GM13976 (cell line): ENCODE results near the gene SLC22A7.
A peak's percentile ranks its signal among the peaks of the same experiment; 100 is the strongest.

Source experiments
- DNase-seq: peaks from one replicate; pipeline ENCODE4 v3.0.0; 2012; ENCODE audit warnings: low spot score
- in situ Hi-C: fragments of 300-500 bp; cut with MboI; formaldehyde crosslinking; loops from one replicate; pipeline ENCODE4 v1.12.0; 2022; ENCODE audit warnings: low sequenced_read_pairs, mixed read lengths, inconsistent platforms; ENCODE audit not compliant: unreplicated experiment
- TF ChIP-seq, protein P1 (sequence below): IDR thresholded peaks from 2 replicates; pipeline ENCODE4 v1.5.1; 2012; ENCODE audit warnings: borderline replicate concordance, mild to moderate bottlenecking; ENCODE audit not compliant: insufficient read depth; ENCODE audit errors: extremely low read depth, missing control alignments, control extremely low read depth

SLC22A7 gene, protein sequence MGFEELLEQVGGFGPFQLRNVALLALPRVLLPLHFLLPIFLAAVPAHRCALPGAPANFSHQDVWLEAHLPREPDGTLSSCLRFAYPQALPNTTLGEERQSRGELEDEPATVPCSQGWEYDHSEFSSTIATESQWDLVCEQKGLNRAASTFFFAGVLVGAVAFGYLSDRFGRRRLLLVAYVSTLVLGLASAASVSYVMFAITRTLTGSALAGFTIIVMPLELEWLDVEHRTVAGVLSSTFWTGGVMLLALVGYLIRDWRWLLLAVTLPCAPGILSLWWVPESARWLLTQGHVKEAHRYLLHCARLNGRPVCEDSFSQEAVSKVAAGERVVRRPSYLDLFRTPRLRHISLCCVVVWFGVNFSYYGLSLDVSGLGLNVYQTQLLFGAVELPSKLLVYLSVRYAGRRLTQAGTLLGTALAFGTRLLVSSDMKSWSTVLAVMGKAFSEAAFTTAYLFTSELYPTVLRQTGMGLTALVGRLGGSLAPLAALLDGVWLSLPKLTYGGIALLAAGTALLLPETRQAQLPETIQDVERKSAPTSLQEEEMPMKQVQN

DNA sequence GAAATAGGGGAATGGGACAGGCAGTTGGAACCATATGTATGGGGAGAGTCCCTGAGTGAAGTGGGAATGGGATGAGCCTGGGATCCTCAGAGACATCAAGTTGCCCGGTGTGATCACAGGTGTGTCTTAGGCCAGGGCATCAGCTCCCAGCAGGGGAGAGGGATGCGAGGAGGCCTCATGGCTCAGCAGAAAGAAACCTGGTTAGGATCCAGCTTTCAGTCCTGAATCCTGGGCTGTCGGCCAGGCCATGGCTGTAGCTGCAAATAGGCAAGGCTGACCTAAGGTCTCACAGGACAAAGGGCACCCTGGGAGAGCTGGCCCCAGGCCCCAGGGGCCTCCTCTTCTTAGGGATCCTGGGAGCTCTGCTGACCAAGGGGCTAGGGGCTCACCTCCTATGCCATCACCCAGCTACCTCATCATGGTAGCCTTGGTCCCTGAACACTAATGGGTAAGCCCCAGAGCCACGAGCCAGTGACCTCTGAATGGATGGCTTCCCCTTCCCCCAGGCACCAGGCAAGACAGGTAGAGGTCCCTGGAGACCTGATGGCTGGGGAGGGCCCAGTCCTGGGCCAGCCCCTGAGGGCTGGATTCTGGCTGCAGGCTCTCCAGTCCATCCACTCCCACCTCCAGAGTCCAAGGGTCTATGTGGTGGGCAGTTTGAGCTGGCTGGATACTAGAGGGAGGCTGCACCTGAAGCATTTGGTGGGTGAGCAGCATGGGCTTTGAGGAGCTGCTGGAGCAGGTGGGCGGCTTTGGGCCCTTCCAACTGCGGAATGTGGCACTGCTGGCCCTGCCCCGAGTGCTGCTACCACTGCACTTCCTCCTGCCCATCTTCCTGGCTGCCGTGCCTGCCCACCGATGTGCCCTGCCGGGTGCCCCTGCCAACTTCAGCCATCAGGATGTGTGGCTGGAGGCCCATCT, at the start of gene SLC22A7:
SLC22A7 (plus strand) TSS at position 617 of the 921 bp plus-strand sequence; CDS start at position 716, 99 bp downstream.
- in situ Hi-C loops, result no loop called here
- TF ChIP-seq, protein P1, sequence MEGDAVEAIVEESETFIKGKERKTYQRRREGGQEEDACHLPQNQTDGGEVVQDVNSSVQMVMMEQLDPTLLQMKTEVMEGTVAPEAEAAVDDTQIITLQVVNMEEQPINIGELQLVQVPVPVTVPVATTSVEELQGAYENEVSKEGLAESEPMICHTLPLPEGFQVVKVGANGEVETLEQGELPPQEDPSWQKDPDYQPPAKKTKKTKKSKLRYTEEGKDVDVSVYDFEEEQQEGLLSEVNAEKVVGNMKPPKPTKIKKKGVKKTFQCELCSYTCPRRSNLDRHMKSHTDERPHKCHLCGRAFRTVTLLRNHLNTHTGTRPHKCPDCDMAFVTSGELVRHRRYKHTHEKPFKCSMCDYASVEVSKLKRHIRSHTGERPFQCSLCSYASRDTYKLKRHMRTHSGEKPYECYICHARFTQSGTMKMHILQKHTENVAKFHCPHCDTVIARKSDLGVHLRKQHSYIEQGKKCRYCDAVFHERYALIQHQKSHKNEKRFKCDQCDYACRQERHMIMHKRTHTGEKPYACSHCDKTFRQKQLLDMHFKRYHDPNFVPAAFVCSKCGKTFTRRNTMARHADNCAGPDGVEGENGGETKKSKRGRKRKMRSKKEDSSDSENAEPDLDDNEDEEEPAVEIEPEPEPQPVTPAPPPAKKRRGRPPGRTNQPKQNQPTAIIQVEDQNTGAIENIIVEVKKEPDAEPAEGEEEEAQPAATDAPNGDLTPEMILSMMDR, result no peak
- DNase-seq, result peak; percentile 35

DNA sequence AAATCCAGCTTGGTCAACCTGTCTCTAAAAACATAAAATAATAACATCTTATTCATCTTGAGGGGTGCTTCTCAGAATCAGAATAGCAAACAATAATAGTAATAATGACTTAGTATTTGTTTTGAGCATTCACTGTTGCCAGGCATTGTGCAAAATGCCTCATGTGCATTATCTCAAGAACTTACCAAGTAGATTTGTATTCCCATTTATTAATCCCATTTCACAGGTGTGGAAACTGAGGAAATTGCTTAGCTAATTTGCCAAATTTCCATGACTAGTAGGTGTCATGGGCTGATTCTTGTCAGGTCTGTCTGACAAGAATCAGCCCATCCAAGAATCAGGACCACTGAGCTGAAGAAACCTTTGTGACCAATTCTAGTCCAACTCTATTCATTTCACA, 49.3 kb upstream of the SLC22A7 start:
- no peak for DNase-seq
- TF ChIP-seq, protein P1, result no peak
- in situ Hi-C loops, result no loop called here

DNA sequence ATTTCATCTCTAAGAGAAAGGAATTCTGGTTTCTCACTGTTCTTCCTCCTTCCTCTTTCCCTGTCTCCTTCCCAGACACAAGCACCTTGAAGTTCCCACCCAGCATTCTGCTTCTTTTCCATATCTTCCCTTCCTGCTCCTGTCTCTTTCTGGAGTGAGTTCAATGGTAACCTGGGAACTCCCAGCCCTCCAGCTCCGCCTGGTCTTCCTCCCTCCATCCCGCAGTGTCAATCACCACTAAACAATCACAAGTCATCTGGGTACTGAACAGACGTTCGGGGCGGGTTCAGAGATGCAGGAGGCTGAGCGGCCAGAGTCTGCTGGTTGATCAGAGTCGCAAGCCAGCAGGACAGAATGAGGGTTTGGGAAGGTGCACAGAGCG, 47.1 kb upstream of the SLC22A7 start:
- TF ChIP-seq, protein P1, result no peak
- in situ Hi-C loops, result loop anchor here (25.0 kb wide), 1 partner anchor 236 kb away; the partner anchor contains the start of gene TJAP1
- peak; percentile 70 for DNase-seq

DNA sequence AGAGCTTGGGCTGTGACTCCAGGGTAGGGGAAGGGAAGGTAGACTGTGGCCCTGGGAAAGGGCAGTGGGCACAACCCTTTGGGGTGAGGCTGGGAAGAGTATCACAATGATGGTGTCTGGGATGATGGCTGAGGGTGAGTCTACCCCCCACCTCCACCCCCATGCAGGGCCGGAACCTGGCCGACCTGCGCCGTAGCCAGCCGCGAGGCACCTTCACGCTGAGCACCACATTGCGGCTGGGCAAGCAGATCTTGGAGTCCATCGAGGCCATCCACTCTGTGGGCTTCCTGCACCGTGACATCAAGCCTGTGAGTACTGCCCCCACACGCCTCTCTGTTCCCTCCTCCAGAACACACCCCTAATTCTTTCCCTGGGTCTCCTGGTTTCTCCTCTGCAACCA, 44.7 kb upstream of the SLC22A7 start:
- in situ Hi-C loops, result loop anchor here (25.0 kb wide), 1 partner anchor 234 kb away; the partner anchor contains the start of gene TJAP1
- no peak for DNase-seq
- TF ChIP-seq, protein P1, result no peak

DNA sequence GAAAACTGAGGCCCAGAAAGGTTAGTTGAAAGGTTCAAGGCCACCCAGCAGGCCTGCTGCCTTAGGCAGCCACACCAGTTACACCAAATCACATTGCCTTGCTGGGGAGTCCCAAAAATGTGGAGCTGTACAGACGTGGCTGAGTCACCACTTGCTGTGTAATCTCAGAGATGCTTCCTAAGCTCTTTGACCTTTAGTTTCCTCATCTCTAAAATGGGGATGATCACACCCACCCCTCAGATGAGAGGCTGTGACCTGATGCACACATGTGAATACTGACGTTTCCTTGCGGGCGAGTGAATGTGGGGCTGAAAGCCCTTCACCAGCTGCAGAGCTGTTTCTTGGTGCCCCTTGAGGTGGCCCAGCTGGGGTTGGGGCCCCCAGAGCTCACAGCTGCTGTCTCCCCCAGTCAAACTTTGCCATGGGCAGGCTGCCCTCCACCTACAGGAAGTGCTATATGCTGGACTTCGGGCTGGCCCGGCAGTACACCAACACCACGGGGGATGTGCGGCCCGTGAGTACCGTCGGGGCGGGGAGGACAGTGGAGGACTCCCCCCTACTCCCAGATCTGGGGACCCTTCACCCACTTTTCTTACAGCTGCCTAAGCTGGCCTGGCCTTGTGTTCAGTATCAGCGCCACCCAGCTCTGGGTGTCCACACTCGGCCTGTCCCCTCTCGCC, 43.8 kb upstream of the SLC22A7 start:
- in situ Hi-C loops, result loop anchor here (25.0 kb wide), 1 partner anchor 233 kb away; the partner anchor contains the start of gene TJAP1
- TF ChIP-seq, protein P1, result no peak
- no peak for DNase-seq

DNA sequence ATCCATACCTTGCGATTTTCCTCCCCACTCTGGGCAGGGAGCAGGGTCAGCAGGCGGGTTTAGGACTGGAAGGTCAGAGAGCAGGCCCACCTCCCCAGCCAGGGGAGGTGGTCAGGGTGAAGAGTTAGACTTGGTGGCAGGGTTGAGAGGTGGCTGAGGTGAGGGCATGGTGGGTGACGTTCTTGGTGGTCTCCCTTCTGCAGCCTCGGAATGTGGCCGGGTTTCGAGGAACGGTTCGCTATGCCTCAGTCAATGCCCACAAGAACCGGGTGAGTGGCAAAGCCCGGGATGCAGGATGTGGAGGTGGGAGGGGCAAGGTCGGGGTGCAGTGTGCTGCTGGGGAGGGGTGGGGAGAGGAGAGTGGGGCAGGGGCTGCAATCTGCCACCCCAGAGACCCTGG, 43.2 kb upstream of the SLC22A7 start:
- DNase-seq, result no peak
- in situ Hi-C loops, result loop anchor here (25.0 kb wide), 1 partner anchor 232 kb away; the partner anchor contains the start of gene TJAP1
- TF ChIP-seq, protein P1, result no peak
